ENCODE data around the gene BMP8B.
"Not testable (repeated sequence)": the region's sequence is repeated elsewhere in the genome, so short reads cannot be mapped to it uniquely, and the experiment has no call there.

The BMP8B gene, protein sequence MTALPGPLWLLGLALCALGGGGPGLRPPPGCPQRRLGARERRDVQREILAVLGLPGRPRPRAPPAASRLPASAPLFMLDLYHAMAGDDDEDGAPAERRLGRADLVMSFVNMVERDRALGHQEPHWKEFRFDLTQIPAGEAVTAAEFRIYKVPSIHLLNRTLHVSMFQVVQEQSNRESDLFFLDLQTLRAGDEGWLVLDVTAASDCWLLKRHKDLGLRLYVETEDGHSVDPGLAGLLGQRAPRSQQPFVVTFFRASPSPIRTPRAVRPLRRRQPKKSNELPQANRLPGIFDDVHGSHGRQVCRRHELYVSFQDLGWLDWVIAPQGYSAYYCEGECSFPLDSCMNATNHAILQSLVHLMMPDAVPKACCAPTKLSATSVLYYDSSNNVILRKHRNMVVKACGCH

DNA sequence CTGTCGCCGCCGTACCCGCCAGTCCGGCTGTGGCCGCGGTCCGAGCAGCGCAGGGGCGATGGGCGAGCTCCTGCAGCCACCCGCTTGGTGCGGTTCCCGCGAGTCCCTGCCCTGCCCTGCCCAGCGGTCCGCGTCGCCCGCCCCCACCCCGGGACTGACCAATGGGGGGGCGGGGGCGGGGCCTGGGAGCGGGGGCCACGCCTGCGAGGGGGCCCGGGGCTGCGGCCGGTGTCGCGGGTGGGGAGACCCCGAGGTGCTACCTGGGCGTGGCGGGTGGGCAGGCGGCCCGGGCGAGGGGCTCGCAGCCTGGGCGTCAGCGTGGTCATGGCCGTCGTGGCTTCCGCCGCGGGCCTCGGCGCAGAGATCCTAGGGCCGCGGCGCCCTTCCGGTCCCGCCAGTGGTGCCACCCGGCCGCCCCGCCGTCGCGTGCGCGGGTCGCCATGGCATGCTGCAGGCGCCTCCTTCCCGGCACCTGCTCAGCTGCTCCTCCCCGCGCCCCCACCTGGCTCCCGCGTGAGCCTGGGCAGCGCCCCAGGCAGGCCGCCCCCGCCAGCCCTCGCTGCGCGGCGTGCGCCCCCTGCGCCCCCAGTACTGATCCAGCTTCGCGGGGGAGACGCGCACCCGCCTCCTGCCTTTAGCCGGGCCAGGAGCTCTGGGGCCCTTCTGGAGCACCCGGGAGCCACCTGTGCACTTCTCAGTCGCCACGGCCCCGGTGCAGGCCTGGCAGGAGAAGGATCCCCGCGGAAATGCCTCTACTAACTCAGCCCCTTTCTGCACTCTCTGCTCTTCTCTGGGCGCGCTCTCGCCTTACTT is at the start of gene BMP8B:
Gene BMP8B (minus strand): TSS at position 108 of the 813 bp plus-strand sequence. CDS start 380 bp downstream, outside the sequence.
- no peak for DNase-seq (ENCODE audit: low read depth)

DNA sequence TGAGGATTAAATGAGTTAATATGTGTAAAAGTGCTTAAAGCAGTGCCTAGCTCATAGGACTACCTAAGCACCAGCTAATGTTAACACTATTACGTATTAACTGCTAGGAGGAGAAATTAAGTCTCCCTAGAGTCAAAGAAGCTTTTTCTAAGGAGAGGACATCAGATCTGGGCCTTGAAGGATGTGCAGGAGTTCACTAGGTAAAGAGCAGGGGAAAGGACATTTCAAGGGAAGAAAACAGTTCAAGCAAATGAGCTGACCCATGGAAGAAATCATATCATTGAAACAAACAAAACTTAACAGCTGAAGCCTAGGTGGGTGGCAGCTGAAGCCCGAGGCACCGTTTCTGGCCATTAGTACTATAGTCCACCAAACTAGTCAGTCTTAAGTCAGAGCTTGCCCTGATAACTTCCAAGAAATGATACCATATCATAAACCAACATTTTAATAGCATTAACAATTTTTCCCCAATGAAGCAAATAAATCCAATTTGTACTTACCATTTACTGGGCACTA is 48.0 kb upstream of the BMP8B start:
- no peak for DNase-seq (ENCODE audit: low read depth)

DNA sequence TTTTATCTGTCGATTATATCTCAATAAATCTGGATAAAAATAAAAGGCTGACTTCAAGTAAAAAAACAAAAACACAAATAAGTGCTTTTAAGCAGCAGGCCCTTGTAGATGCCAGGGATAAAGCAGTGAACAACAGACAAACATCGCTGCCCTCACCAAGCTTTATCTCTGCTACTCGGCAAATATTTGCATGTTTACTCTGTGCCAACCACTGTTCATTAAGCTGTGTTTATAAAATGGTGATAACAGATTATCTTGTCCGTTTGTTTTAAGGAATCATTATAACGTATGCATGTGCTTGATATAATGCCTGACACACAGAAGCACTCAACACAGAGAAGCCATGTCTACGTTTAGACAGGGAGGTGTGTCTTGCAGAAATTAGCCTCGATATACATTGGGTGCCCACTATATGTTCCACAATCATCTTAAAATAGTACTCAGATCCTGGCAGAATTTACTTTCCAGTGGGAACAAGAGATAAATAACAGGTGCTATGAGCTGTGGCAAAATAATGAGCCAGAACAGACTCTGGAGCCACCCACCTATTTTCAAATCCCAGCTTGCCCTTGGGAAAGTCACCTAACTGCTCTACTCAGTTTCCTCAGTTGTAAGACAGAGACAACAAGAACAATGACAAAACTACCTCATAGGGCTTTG is 47.4 kb upstream of the BMP8B start:
- no peak for DNase-seq (ENCODE audit: low read depth)

DNA sequence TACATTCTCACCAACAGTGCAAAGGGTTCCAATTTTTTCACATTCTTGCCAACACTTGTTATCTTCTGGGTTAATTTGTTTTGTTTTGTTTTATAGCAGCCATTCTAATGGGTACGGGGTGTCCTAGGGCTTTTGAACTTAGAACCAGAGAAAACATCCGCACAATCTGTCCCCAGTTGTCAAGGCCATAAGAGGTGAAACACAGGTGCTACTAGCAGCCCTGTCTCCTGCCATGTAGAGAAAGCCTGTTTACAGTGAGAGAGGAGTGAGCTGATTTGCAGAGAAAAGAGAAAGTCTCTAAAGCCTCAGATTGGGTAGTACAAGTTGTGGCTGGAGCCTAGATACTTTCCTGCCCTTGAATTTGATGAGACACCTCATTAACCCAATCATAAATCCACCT is 46.4 kb upstream of the BMP8B start:
- DNase-seq (ENCODE audit: low read depth), result no peak

DNA sequence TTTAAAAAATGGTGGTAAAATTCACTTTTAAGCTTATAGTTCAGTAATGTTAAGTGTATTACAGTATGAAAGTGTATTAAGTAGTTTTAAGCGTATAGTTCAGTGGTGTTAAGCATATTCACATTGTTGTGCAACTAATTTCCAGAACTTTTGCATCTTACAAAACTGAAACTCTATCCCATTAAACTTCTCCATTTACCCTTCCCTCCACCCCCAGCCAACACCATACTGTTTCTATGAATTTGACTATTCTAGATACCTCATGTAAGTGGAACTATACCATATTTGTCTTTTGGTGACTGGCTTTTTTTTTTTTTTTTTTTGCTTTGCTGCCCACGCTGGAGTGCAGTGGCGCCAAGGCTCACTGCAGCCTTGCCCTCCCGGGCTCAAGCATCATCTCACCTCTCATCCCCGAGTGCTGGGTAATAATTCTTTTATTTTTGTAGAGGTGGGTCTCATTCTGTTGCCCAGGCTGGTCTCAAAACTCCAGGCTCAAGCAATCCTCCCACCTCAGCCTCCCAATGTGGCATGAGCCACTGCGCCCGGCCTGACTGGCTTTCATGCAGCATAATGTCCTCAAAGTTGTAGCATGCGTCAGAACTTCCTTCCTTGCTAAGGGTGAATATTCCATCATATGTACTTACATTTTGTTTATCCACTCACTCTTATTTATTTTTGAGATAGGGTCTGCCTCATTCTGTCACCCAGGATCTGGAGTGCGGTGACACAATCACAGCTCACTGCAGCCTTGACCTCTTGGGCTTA is 45.1 kb upstream of the BMP8B start:
- DNase-seq (ENCODE audit: low read depth), result no peak

DNA sequence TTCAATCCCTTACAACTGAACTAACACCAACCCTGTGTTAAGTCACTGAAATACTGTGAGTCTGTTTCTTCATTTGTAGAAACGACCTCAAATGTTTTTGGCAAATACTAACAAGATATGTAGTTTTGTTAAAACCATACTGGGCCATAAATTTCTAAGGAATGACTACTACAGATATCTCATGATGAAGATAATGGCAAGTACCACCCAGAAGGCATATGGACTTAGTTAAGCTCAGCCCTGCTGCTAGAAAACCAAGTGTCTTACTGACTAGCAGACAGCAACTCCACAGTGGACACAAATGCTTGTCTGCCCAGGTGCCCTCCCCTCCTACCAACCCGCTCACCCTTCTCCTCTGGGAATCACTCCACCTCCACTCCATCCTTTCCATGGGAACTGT is 44.5 kb upstream of the BMP8B start:
- DNase-seq (ENCODE audit: low read depth), result peak; percentile 49

DNA sequence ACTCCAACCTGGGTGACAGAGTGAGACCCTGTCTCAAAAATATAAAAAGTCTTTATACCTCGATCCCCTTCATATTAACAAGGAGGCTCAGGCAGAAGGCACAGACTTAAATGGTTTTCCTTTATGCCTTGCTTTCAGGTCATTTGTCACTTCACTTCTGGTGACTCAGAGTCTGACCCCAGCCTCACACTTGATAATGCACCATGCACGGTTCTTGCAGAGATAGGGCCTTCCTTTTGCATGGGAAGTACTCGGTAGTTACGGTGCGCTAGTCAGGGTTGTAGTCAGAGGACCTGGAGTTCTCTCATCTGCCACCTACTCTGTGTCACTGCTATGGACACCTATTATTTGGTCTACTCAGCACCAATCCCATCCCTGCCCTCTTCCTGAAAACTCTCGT is 43.6 kb upstream of the BMP8B start:
- DNase-seq (ENCODE audit: low read depth), result no peak

DNA sequence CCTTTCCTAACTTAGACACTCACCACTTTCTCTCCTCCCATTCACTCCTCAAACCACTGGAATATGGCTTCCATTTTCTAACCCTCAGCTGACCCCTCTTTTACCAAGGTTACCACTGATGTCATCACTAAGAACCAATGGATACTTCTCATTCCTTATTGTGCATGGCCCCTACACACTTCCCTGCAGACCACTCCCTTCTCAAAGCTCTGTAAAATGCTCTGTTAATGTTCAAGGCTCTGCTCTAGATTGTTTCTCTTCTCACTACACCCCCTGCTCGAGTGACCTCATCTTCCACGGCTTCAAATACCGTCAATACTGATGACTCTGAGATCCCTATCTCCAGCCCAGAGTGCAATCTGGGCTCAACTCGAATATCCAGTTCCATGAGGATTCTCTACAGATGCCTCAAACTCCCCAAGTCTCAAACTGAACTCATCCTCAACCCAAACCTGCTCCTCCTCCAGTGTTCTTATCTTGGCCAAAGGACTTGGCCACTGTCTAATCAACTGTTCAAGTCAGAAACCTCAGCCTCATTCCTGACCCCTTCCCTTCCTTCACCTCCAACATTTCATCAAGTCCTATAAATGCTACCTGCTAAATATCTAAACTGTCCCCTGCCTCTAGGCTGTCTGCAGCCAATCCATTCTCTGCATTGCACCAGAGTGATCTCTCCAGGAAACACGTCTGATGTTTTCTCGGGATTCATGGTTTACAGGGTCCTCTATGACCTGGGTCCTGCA is 41.3 kb upstream of the BMP8B start:
- DNase-seq (ENCODE audit: low read depth), result peak; percentile 66

DNA sequence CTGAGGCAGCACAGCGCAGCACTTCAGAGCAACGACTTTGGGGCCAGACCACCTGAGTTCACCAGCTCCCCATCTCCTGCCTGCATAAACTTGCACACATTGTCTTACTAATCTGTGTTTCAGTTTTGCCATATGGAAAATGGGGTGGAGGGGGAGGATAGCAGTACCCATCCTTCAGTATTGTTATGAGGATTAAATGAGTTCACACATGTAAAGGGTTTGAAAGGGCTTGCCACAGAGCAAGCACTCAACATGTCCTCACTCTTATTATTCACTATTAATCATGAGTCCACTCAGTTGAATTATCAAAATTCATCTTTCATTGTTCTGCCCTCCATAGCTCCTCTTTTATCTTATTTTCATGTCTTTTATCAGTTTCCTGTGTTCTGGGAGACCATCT is 40.1 kb upstream of the BMP8B start:
- DNase-seq (ENCODE audit: low read depth), result no peak

DNA sequence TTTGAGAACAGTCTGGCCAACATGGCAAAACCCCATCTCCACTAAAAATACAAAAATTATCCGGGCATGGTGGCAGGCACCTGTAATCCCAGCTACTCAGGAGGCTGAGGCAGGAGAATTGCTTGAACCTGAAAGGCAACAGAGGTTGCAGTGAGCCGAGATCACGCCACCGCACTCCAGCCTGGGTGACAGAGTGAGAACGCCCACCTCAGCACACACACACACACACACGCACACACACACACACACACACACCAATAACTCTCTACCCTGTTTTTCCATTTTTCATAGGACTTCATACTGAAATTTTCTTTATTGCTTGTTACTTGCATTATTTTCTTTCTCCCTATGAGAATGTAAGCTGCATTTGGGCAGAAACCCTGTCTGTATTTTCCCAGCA is 39.6 kb upstream of the BMP8B start:
- not testable (repeated sequence) for DNase-seq (ENCODE audit: low read depth)

DNA sequence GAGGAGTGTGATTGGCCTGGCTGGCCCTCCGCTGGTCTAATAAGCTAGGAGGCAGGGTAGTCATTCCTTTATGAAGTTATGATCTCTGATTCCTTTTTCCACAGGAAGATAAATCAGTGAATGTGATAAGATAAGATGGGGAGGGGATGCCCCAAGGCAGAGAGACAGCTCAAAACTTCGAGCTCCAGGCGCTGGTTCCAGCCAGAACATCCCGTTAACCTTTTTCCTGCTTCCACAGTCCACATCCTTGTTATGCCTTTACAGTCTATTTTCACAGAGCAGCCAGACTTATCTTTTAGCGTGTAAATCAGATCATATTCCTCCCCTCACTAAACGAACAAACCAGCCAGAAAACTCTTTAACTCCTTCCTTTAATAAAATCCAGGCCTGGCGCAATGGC is 38.5 kb upstream of the BMP8B start:
- DNase-seq (ENCODE audit: low read depth), result peak; percentile 67

DNA sequence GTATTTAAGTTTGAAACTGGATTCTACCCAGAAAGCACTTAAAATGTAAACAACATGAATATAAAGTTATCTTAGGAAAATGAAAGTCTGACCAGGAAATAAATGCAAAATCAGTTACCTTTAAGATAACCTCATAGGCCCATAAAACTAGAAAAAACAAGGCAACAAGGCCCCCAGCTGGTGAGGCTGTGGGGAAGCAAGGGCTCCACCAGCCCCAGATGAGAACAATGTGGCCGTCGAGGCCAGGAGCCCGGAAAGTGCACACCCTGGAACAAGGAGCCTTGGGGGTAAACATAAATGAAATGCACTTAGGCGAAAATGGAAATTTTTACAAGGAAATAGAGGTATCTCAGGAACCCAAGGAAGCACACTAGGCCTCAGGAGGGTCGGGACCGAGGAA is 37.9 kb upstream of the BMP8B start:
- no peak for DNase-seq (ENCODE audit: low read depth)

DNA sequence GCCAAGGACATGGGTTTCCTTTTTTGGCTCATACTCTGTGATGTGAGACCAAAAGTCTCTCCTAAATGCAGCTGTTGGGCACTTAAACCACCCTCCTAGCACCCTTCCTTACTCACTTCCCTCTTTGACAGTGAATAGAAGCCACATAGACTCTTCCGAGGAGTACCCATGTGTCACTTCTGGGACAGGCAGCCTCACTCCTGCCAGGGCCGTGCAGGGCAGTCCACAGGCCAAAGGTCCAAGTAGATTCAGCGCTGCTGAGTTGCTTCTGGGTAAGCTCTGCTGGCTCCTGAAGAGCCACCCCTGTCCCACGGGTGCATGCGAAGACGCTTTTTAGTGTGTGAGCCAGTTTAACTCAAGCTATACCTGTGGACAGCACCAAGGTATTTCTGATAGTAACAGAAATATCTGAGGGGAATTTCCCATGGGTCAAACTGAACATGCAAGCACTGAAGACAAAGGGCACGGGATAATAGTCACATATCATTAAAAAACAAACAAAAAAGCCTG is 36.8 kb upstream of the BMP8B start:
- no peak for DNase-seq (ENCODE audit: low read depth)

DNA sequence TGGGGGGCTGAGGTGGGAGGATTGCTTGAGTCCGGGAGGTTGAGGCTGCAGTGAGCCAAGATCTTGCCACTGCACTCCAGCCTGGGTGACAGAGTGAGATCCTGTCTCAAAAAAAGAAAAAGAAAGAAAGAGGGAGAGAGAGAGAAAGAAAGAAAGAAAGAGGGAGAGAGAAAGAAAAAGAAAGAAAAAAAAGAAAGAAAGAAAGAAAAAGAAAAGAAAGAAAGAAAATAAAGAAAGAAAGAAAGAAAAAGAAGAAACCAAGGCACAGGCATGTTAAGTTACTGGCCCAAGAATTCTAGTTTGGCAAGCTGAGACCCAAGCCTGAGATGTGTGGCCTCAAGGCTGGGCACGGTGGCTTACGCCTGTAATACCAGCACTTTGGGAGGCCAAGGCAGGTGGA is 34.8 kb upstream of the BMP8B start:
- DNase-seq (ENCODE audit: low read depth), result not testable (repeated sequence)

DNA sequence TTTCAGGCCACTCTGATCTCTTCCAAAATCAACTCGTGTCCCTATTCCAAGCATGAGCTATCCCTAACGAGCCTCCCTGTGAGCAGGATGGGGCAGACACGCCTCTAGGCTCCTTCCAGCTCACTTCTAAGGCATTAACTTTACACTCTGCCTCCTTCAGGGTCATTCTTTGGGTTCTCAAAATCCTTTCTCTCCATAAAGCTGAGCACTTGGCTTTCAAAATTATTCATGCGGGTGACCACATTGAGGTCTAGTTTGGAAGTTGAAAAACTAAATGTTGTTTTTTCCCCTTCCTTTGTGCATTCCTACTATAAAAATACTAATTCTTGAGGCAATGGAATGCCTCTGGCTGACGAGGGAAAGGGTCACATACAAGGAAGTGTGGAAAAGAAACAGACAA is 33.5 kb upstream of the BMP8B start:
- DNase-seq (ENCODE audit: low read depth), result no peak

DNA sequence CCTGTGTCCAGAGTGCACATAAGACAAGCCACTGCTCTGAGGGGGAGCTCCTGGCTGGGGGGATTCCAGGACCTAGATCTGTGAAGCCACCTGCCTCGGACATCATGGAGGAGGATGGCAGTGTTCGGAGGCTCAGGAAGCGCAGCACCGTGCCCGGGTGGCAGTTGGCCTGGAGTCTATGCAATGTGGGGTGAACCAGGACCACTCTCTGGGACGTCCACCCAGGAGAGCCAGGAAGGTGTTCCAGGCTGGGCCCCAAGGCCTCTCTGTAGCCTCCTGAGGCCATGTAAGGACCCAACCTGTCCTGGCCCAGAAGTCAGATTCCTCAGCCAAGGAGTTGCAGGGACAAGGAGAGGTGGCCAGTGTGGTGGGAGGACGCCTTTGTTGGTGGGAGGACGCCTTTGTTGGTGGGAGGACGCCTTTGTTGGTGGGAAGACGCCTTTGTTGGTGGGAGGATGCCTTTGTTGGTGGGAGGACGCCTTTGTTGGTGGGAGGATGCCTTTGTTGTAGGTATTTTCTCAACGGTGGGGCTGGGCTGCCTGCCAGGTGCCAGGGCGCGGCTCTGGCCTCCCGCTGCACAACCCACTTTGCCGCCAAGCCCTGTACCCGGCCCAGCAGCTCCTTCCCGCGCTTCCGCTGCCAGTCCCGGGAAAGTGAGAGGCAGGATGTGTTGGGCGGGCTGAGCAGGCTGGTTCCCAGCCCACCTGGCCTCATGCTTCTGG is 30.6 kb upstream of the BMP8B start:
- DNase-seq (ENCODE audit: low read depth), result no peak

DNA sequence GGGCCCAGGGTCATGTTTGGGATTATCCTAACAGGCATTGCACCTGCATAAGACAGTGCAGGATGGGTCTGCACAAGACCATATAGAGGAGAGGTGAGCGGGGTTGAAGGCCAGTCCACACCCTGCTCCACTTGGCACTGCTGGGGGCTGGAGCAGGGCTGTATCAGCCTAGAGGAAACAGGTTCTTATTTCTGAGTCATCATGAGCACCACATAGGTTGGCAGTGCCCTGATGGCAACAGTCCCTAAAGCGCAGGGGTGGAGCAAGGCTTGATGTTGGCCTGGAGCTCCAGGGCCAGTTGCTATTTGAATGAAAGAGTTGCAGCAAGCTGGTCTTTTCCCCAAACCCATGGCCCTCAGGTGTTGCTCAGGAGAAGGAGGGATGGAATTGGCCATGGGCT is 29.8 kb upstream of the BMP8B start:
- DNase-seq (ENCODE audit: low read depth), result no peak

DNA sequence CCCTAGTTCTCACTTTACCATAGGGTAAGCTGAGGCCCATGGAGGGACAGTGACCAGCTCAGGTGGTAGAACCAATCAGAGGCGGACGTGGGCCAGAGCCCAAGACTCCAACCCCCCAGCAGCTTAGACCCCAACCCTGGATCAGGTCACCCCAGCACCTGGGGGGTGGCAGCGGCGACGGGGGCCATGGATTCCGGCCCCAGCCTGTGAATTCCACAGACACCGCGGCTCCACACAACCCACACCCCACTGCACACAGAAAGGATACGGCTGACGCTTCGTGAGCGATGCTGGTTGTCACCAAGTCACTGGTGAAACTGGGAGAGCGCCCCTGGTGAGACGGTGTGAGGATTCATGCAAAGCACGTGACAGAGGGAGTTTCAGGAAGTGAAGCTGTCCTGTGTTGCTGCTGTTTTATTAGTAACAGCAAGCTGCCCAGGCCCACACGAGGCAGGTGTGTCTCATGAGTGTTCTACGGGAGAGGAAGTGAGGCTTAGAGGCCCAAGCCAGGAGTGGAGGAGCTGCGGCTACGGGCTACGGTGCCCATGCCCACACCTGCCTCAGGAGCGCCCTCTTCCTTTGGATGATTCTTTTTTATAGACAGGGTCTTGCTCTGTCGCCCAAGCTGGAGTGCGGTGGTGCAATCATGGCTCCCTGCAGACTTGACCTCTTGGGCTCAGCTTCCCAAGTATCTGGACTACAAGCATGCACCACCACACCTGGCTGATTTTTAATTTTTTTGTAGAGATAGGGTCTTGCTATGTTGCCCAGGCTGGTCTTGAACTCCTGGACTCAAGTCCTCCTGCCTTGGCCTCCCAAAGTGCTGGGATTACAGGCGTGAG is 28.6 kb upstream of the BMP8B start:
- peak; percentile 12 for DNase-seq (ENCODE audit: low read depth)

DNA sequence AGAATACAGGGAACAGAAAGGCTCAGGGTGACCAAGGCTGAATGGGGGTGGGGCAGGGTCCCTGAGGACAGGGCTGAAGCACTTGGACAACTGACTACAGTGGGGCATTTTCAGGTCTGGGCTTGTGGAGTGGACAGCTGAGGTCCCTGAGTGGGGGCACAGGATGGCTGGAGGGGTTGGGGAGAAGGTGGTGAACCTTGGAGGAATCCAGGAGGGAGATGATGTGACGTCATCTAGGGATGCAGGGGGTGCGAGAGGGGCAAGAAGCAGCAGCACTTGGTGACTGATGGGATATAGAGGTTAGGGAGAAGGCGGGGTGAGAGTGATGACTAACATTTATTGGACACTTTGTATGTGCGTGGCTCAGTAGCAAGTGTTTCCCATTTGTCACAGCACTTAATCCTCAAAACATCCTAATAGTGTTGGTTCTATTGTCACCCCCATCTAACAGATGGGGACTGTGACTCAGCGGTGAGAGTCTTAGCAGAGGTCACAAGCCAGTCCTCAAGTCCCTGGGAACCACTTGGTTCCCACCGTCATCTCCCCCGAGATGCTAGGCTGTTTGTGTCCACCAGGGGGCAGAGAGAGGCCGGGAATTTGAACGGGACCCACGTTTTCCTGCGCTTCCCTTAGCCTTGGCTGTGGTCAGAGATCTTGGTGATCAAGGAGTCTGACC is 27.9 kb upstream of the BMP8B start:
- peak; percentile 45 for DNase-seq (ENCODE audit: low read depth)
